HEK293 (cell line): ENCODE results near the gene THSD7A.

Experiments
- REST ChIP-seq: fragments of 450-650 bp; formaldehyde crosslinking; IDR thresholded peaks from 2 replicates; pipeline ENCODE4 v1.5.1; 2016; ENCODE audit warnings: missing biosample characterization, missing genetic modification characterization
- SCRT2 ChIP-seq: fragments of 450-650 bp; formaldehyde crosslinking; IDR thresholded peaks from 2 replicates; pipeline ENCODE4 v1.5.1; 2016; ENCODE audit warnings: missing biosample characterization, missing genetic modification characterization
- SETDB1 ChIP-seq: IDR thresholded peaks from one replicate; pipeline ENCODE4 v1.6.1; 2017; ENCODE audit warnings: mild to moderate bottlenecking, low read length, moderate library complexity, mixed read lengths; ENCODE audit not compliant: insufficient read length
- YY2 ChIP-seq: fragments of 450-650 bp; formaldehyde crosslinking; IDR thresholded peaks from 2 replicates; pipeline ENCODE4 v1.5.1; 2016; ENCODE audit warnings: missing biosample characterization, missing genetic modification characterization
- ZNF274 ChIP-seq, 2 experiments: fragments of 200-500 bp in 1 of 2; fragments of 450-650 bp in 1 of 2; sonication (Bioruptor generic) in 1 of 2; formaldehyde crosslinking in 1 of 2; IDR thresholded peaks; 2 replicates each; pipeline versions ENCODE4 v1.5.1 to v1.6.1; 2014 to 2016; ENCODE audit warnings: borderline replicate concordance in 1 of 2, inconsistent platforms in 1 of 2, low read length in 1 of 2, missing biosample characterization in 1 of 2, missing genetic modification characterization in 1 of 2
- ZNF354C ChIP-seq: fragments of 450-650 bp; formaldehyde crosslinking; IDR thresholded peaks from 2 replicates; pipeline ENCODE4 v1.5.1; 2016; ENCODE audit warnings: missing biosample characterization, missing genetic modification characterization, low read depth, borderline replicate concordance
- ZNF558 ChIP-seq: fragments of 450-650 bp; formaldehyde crosslinking; IDR thresholded peaks from 2 replicates; pipeline ENCODE4 v1.5.1; 2016; ENCODE audit warnings: missing biosample characterization, missing genetic modification characterization
- ZNF585B ChIP-seq: fragments of 450-650 bp; formaldehyde crosslinking; IDR thresholded peaks from 2 replicates; pipeline ENCODE4 v1.5.1; 2016; ENCODE audit warnings: missing biosample characterization, missing genetic modification characterization
- TF ChIP-seq, protein P1 (sequence below): fragments of 450-650 bp; formaldehyde crosslinking; IDR thresholded peaks from 2 replicates; pipeline ENCODE4 v1.5.1; 2016; ENCODE audit warnings: missing biosample characterization, missing genetic modification characterization
- TF ChIP-seq, protein P2 (sequence below): fragments of 450-650 bp; formaldehyde crosslinking; IDR thresholded peaks from 2 replicates; pipeline ENCODE4 v1.5.1; 2017; ENCODE audit warnings: missing biosample characterization, missing genetic modification characterization

DNA sequence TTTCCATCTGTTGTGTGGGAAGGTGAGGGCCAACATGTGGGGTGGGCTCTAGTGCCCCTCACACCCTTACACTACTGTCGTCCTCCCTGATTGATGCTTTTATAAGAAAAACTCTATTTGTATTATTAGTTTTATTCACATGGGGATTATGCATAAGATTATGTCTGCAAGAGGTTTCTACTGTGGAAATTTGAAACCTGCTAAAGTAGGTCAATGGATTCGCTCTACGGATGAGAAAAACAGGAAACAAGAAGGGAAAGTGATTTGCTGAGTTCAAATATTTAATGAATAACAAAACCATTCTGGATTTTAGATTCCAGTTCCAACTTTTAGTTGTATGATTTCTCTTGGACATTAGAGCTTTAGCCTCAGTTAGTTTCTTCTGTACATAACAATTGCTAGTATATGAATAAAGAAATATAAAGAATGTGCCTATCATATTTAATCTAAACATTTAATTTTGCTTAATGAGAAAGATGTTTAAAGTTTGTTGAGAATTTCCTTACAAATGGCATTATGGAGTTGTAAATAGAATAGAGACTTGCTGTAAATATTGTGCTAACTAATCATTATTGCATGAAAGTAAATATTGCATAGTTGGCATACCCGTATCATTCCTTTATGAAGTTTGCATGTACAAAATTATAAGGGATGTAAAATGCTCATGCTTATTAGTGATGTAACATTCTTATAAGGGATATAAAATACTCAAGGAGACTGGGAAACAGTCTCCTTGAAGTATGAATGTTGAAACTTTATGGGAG, 193.8 kb downstream of the THSD7A start:
- TF ChIP-seq ZNF558 (no peak), YY2 (tag by site-specific recombination) (no peak), ZNF274 (IDR thresholded peaks at IDR 0.05; ENCODE audit: low read length) (no peak), ZNF274 (tag by site-specific recombination; IDR thresholded peaks at IDR 0.05; ENCODE audit: borderline replicate concordance) (no peak), REST (tag by site-specific recombination) (no peak), SETDB1 (no peak), SCRT2 (tag by site-specific recombination) (no peak), ZNF354C (tag by site-specific recombination) (no peak), ZNF585B (tag by site-specific recombination) (no peak)
- TF ChIP-seq, protein P1, sequence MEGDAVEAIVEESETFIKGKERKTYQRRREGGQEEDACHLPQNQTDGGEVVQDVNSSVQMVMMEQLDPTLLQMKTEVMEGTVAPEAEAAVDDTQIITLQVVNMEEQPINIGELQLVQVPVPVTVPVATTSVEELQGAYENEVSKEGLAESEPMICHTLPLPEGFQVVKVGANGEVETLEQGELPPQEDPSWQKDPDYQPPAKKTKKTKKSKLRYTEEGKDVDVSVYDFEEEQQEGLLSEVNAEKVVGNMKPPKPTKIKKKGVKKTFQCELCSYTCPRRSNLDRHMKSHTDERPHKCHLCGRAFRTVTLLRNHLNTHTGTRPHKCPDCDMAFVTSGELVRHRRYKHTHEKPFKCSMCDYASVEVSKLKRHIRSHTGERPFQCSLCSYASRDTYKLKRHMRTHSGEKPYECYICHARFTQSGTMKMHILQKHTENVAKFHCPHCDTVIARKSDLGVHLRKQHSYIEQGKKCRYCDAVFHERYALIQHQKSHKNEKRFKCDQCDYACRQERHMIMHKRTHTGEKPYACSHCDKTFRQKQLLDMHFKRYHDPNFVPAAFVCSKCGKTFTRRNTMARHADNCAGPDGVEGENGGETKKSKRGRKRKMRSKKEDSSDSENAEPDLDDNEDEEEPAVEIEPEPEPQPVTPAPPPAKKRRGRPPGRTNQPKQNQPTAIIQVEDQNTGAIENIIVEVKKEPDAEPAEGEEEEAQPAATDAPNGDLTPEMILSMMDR = no peak
- TF ChIP-seq, protein P2, sequence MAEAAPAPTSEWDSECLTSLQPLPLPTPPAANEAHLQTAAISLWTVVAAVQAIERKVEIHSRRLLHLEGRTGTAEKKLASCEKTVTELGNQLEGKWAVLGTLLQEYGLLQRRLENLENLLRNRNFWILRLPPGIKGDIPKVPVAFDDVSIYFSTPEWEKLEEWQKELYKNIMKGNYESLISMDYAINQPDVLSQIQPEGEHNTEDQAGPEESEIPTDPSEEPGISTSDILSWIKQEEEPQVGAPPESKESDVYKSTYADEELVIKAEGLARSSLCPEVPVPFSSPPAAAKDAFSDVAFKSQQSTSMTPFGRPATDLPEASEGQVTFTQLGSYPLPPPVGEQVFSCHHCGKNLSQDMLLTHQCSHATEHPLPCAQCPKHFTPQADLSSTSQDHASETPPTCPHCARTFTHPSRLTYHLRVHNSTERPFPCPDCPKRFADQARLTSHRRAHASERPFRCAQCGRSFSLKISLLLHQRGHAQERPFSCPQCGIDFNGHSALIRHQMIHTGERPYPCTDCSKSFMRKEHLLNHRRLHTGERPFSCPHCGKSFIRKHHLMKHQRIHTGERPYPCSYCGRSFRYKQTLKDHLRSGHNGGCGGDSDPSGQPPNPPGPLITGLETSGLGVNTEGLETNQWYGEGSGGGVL (tag by site-specific recombination) = no peak
